ENCODE results near the gene PAK1. TPM values are rescaled to one million over a fixed set of nuclear protein-coding genes. Genes with fewer than 3 reads are reported as not detected.

Gene PAK1
- total and polyA plus RNA-seq, 8 donors = 16.7 to 89.5 (median 46.5) TPM

GRCh38 chr11:77372726-77373125 is 101.2 kb downstream of the PAK1 start:
- no peak overlapping the region for H3K27ac ChIP-seq
- no peaks in the 10 kb centered on the region for H3K27me3 ChIP-seq
- peaks cover 0 to 6% (median 0%) of the 10 kb centered on the region in 4 donors for H3K4me1 ChIP-seq
- no peak overlapping the region for H3K4me3 ChIP-seq
- WGBS, 5 donors = 81 to 92% (median 90%) methylated on average over 2 of the region's 2 CpGs
- peaks cover 3 to 80% (median 54%) of the 10 kb centered on the region in 4 donors for H3K36me3 ChIP-seq
- TF ChIP-seq POLR2AphosphoS5 (IDR thresholded peaks at IDR 0.05) = no peak
- TF ChIP-seq POLR2A (IDR thresholded peaks at IDR 0.05) = no peak
- intact Hi-C loops (cut with DNase I; ENCODE audit: low total_unique reads) = no loop called here
- no peak for DNase-seq
- H3K9me3 ChIP-seq = no peaks in the 10 kb centered on the region

DNA sequence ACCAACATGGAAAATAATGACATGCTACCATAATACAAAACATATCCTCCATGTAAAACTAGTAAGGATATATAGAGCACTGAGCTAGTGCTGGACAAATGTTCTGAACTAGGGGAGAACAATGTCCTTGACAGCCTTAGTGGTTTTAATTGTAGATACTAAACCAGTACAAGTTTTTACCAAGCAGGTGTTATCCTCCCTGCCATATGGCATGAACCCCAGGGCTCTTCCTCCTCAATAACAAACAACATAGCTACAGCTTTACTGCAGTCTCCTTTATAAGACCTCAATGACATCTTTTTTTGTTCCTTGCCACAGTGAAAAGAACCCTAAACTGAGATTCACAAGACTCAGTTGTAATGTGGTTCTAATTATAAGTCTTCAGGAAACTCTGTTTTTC is 102.2 kb downstream of the PAK1 start:
- peaks cover 0 to 6% (median 0%) of the 10 kb centered on the region in 4 donors for H3K4me1 ChIP-seq
- no peak overlapping the region for H3K4me3 ChIP-seq
- H3K9me3 ChIP-seq = no peaks in the 10 kb centered on the region
- intact Hi-C loops (cut with DNase I; ENCODE audit: low total_unique reads) = no loop called here
- no peak for DNase-seq
- peaks cover 3 to 72% (median 47%) of the 10 kb centered on the region in 4 donors for H3K36me3 ChIP-seq
- TF ChIP-seq POLR2A (IDR thresholded peaks at IDR 0.05) = no peak
- TF ChIP-seq POLR2AphosphoS5 (IDR thresholded peaks at IDR 0.05) = no peak
- TF ChIP-seq, protein P1, sequence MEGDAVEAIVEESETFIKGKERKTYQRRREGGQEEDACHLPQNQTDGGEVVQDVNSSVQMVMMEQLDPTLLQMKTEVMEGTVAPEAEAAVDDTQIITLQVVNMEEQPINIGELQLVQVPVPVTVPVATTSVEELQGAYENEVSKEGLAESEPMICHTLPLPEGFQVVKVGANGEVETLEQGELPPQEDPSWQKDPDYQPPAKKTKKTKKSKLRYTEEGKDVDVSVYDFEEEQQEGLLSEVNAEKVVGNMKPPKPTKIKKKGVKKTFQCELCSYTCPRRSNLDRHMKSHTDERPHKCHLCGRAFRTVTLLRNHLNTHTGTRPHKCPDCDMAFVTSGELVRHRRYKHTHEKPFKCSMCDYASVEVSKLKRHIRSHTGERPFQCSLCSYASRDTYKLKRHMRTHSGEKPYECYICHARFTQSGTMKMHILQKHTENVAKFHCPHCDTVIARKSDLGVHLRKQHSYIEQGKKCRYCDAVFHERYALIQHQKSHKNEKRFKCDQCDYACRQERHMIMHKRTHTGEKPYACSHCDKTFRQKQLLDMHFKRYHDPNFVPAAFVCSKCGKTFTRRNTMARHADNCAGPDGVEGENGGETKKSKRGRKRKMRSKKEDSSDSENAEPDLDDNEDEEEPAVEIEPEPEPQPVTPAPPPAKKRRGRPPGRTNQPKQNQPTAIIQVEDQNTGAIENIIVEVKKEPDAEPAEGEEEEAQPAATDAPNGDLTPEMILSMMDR (IDR thresholded peaks at IDR 0.05) = no peak
- TF ChIP-seq EP300 (IDR thresholded peaks at IDR 0.05) = no peak
- H3K27ac ChIP-seq = no peak overlapping the region
- no peaks in the 10 kb centered on the region for H3K27me3 ChIP-seq

- no peak for DNase-seq
- intact Hi-C loops (cut with DNase I; ENCODE audit: low total_unique reads) = no loop called here
- H3K27me3 ChIP-seq = no peaks in the 10 kb centered on the region
- H3K9me3 ChIP-seq = no peaks in the 10 kb centered on the region
- H3K36me3 ChIP-seq = peaks cover 3 to 59% (median 42%) of the 10 kb centered on the region in 4 donors
- WGBS, 5 donors = 89 to 100% (median 92%) methylated on average over 1 of the region's 1 CpG
- peak overlapping the region in 1 of 5 donors; percentile 10 for H3K27ac ChIP-seq
- H3K4me1 ChIP-seq = peaks cover 0 to 6% (median 0%) of the 10 kb centered on the region in 4 donors
- TF ChIP-seq EP300 (IDR thresholded peaks at IDR 0.05) (no peak), POLR2AphosphoS5 (IDR thresholded peaks at IDR 0.05) (no peak), POLR2A (IDR thresholded peaks at IDR 0.05) (no peak)
- TF ChIP-seq, protein P1 (IDR thresholded peaks at IDR 0.05) = no peak
- no peak overlapping the region for H3K4me3 ChIP-seq
These were observed 103.7 kb downstream of the PAK1 start for GRCh38 chr11:77370217-77370616.

- Histone ChIP-seq H3K27me3 (no peaks in the 10 kb centered on the region), H3K27ac (no peak overlapping the region), H3K36me3 (peaks cover 0 to 32% (median 25%) of the 10 kb centered on the region in 4 donors), H3K9me3 (no peaks in the 10 kb centered on the region), H3K4me1 (no peaks in the 10 kb centered on the region), H3K4me3 (no peak overlapping the region)
- WGBS, 5 donors = 79 to 98% (median 92%) methylated on average over 3 of the region's 3 CpGs
- intact Hi-C loops (cut with DNase I; ENCODE audit: low total_unique reads) = no loop called here
- TF ChIP-seq POLR2A (IDR thresholded peaks at IDR 0.05) (no peak), POLR2AphosphoS5 (IDR thresholded peaks at IDR 0.05) (no peak), EP300 (IDR thresholded peaks at IDR 0.05) (no peak)
- TF ChIP-seq, protein P1 (IDR thresholded peaks at IDR 0.05) = no peak
- no peak for DNase-seq
These were observed 112.7 kb downstream of the PAK1 start for GRCh38 chr11:77361184-77361583.

GRCh38 chr11:77359481-77359880 is 114.4 kb downstream of the PAK1 start:
- intact Hi-C loops (cut with DNase I; ENCODE audit: low total_unique reads) = no loop called here

More at GRCh38 chr11:77359481-77359880, 114.4 kb downstream of the PAK1 start:
- Histone ChIP-seq H3K4me1 (no peaks in the 10 kb centered on the region), H3K27ac (no peak overlapping the region), H3K4me3 (no peak overlapping the region), H3K9me3 (no peaks in the 10 kb centered on the region), H3K27me3 (no peaks in the 10 kb centered on the region), H3K36me3 (peaks cover 7 to 47% (median 35%) of the 10 kb centered on the region in 4 donors)
- DNase-seq = no peak
- TF ChIP-seq, protein P1 (IDR thresholded peaks at IDR 0.05) = no peak
- TF ChIP-seq EP300 (IDR thresholded peaks at IDR 0.05) (no peak), POLR2A (IDR thresholded peaks at IDR 0.05) (no peak), POLR2AphosphoS5 (IDR thresholded peaks at IDR 0.05) (no peak)
